Prostate gland (tissue), 2 donors: ENCODE data around the gene CACNA1B. TPM values are rescaled to one million over a fixed set of nuclear protein-coding genes. Genes with fewer than 3 reads are reported as not detected.
"Not testable (repeated sequence)": the region's sequence is repeated elsewhere in the genome, so short reads cannot be mapped to it uniquely, and the experiment has no call there.

Experiments
- DNase-seq: peaks from one replicate; pipeline ENCODE4 v3.0.0-alpha.2; 2019; ENCODE audit warnings: low spot score
- H3K27ac ChIP-seq, 2 donors: fragments of 200-600 bp; sonication (generic); 2 replicates each; pipeline ENCODE4 v1.5.1; 2017 to 2019
- H3K27me3 ChIP-seq: fragments of 200-600 bp; sonication (generic); replicated peaks from 2 replicates; pipeline ENCODE4 v1.5.1; 2019; ENCODE audit not compliant: insufficient read depth
- H3K36me3 ChIP-seq, 2 donors: fragments of 200-600 bp; sonication (generic); 1 replicate in 1 of 2; 2 replicates in 1 of 2; pipeline versions ENCODE4 v1.5.1 to v1.8.1; 2017 to 2019
- H3K4me1 ChIP-seq: fragments of 200-600 bp; sonication (generic); replicated peaks from 2 replicates; pipeline ENCODE4 v1.5.1; 2019
- H3K4me3 ChIP-seq, 2 donors: fragments of 200-600 bp; sonication (generic); 2 replicates each; pipeline ENCODE4 v1.5.1; 2017 to 2019
- H3K9me3 ChIP-seq: fragments of 200-600 bp; sonication (generic); 2 replicates; pipeline ENCODE4 v1.5.1; 2017
- CTCF ChIP-seq, 4 experiments: fragments of 200-600 bp in 2 of 4; fragments of 450-650 bp in 2 of 4; sonication (generic) in 2 of 4; IDR thresholded peaks; 1 replicate in 3 of 4; 2 replicates in 1 of 4; pipeline ENCODE4 v1.5.1; 2016 to 2019; ENCODE audit warnings: antibody characterized with exemption in 4 of 4, mild to moderate bottlenecking in 2 of 4, moderate library complexity in 2 of 4
- POLR2A ChIP-seq: fragments of 450-650 bp; IDR thresholded peaks from one replicate; pipeline ENCODE4 v1.6.1; 2016; ENCODE audit warnings: antibody characterized with exemption, mild to moderate bottlenecking
- POLR2AphosphoS5 ChIP-seq: sonication (generic); formaldehyde crosslinking; IDR thresholded peaks from one replicate; pipeline ENCODE4 v1.6.1; 2017; ENCODE audit warnings: antibody characterized with exemption
- WGBS: methylation state at CpG from one replicate; pipeline ENCODE4 v1.1.5; 2018; 5-methylcytosine and 5-hydroxymethylcytosine counted together
- intact Hi-C: fragments of 100-400 bp; cut with DNase I; formaldehyde crosslinking; loops from one replicate; pipeline ENCODE4 v1.14.2; 2022
- total RNA-seq, 2 donors: library from RNA; depleted of rRNA; stranded (reverse); fragments of >200 nt; gene quantifications; one replicate each; pipeline ENCODE4 v1.1.0, GENCODE V29; 2016

CACNA1B gene
- total RNA-seq, 2 donors from 2014 or later = 0.36 to 6.0 TPM

GRCh38 chr9:138122201-138122600 lies 244.6 kb downstream of the CACNA1B start:
- no peak for DNase-seq
- TF ChIP-seq POLR2A (no peak), CTCF (IDR thresholded peaks at IDR 0.05) (no peak), POLR2AphosphoS5 (no peak)
- Histone ChIP-seq H3K36me3 (no peaks in the 10 kb centered on the region), H3K4me1 (no peaks in the 10 kb centered on the region), H3K9me3 (no peaks in the 10 kb centered on the region), H3K4me3 (no peak overlapping the region), H3K27me3 (no peaks in the 10 kb centered on the region), H3K27ac (no peak overlapping the region)
- intact Hi-C loops = no loop called here
- 87% methylated on average over 17 of the region's 17 CpGs for WGBS

DNA sequence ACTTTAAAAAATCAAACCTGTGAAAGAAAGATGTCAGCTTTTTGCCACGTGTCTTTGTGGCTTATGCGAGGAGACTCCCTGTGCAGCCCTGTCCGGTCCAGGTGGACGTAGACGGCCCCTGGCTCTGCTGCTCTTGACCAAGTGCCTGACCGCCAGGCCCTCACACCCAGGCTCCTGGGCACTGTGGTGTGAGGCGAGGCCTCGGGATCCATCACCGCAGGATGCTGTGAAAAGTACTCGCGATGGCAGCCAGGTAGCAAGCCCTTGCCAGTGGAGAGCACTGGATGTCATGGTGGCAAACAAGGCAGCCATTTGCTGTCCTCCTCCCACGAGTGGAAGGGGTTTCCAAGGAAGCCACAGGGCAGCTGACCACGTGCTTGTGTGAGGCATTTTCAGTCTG lies 245.1 kb downstream of the CACNA1B start:
- Histone ChIP-seq H3K27ac (no peak overlapping the region), H3K36me3 (no peaks in the 10 kb centered on the region), H3K4me1 (no peaks in the 10 kb centered on the region), H3K27me3 (no peaks in the 10 kb centered on the region), H3K9me3 (no peaks in the 10 kb centered on the region), H3K4me3 (no peak overlapping the region)
- TF ChIP-seq POLR2AphosphoS5 (no peak), POLR2A (no peak), CTCF (IDR thresholded peaks at IDR 0.05) (no peak)
- no peak for DNase-seq
- 78% methylated on average over 13 of the region's 13 CpGs for WGBS
- intact Hi-C loops = no loop called here

GRCh38 chr9:138123086-138123485 lies 245.5 kb downstream of the CACNA1B start:
- H3K9me3 ChIP-seq = no peaks in the 10 kb centered on the region
- intact Hi-C loops = no loop called here
- H3K27ac ChIP-seq = no peak overlapping the region
- TF ChIP-seq CTCF (IDR thresholded peaks at IDR 0.05) (no peak), POLR2A (no peak), POLR2AphosphoS5 (no peak)
- WGBS = 85% methylated on average over 7 of the region's 7 CpGs
- H3K36me3 ChIP-seq = no peaks in the 10 kb centered on the region
- no peaks in the 10 kb centered on the region for H3K4me1 ChIP-seq
- H3K27me3 ChIP-seq = no peaks in the 10 kb centered on the region
- H3K4me3 ChIP-seq = no peak overlapping the region
- DNase-seq = no peak

- H3K4me1 ChIP-seq, intact Hi-C loops, H3K36me3 ChIP-seq, H3K9me3 ChIP-seq, H3K27ac ChIP-seq, H3K27me3 ChIP-seq, DNase-seq, H3K4me3 ChIP-seq: not testable (repeated sequence)
- 68% methylated on average over 8 of the region's 42 CpGs for WGBS
Observed at GRCh38 chr9:138126090-138126857, 248.7 kb downstream of the CACNA1B start.

DNA sequence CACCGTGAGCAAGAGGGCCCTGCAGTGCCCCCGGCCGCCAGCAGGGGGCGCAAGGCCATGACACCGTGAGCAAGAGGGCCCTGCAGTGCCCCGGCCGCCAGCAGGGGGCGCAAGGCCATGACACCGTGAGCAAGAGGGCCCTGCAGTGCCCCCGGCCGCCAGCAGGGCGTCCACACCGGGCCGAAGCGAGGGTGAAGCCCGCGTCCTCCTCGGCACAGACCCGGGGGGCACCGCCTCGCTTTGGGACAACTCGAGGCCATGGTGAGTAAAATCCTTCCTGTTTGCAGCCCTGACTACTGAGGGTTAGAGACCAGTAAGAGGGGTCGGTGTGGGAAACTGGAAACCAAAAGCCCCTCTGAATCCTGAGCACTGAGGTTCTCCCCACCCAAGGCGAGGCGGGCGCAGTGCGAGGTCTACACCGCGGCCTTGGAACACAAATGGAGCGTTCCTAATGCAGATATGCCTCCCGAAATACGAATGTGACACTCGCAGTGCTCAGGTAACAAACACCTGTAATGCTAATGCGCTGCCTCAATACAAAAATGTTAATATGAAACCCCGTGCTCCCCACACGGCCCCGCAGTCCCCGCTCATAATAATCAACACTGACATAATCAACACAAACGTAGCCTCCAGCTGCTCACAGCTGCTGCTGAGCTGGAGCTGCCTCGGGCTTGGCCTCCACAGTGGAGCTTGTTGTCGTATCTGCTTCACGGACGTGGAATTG lies 249.4 kb downstream of the CACNA1B start:
- H3K27me3 ChIP-seq, intact Hi-C loops, H3K36me3 ChIP-seq, H3K27ac ChIP-seq, DNase-seq, H3K4me1 ChIP-seq, H3K4me3 ChIP-seq, H3K9me3 ChIP-seq: not testable (repeated sequence)
- no CpG with 5 or more reads among the region's 43 CpGs for whole genome bisulfite sequencing

- intact Hi-C loops = not testable (repeated sequence)
- WGBS = 82% methylated on average over 8 of the region's 12 CpGs
Observed at GRCh38 chr9:138128027-138128426, 250.4 kb downstream of the CACNA1B start.

DNA sequence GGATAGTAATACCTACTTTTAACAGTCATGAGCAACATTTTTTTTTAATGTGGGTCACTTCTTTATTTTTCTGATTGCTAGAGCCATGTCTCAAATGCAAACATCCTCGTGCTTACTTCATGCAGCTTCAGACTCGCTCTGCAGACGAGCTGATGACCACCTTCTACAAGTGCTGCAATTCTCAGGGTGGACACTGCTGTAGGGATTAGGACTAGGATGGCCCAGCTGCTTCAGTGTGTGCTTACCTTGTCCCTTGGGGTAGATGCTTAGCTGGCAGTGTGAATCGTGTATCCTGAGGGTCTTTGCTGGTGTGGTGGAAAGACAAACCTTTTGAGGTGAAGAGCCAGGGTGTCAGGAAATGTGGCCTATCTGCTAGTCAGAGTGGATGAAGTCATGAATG lies 251.7 kb downstream of the CACNA1B start:
- H3K36me3 ChIP-seq, H3K9me3 ChIP-seq, H3K4me1 ChIP-seq, intact Hi-C loops, H3K27ac ChIP-seq, DNase-seq, H3K27me3 ChIP-seq, H3K4me3 ChIP-seq: not testable (repeated sequence)
- WGBS = 88% methylated on average over 4 of the region's 4 CpGs

More at GRCh38 chr9:138128027-138128426, 250.4 kb downstream of the CACNA1B start:
- H3K4me3 ChIP-seq, H3K36me3 ChIP-seq, H3K27ac ChIP-seq, DNase-seq, H3K27me3 ChIP-seq, H3K9me3 ChIP-seq, H3K4me1 ChIP-seq: not testable (repeated sequence)

- intact Hi-C loops = not testable (repeated sequence)
- 58% methylated on average over 15 of the region's 15 CpGs for WGBS
Observed at GRCh38 chr9:138132946-138133705, 255.5 kb downstream of the CACNA1B start.

GRCh38 chr9:138134581-138134980 lies 257.0 kb downstream of the CACNA1B start:
- H3K27me3 ChIP-seq, intact Hi-C loops, H3K4me3 ChIP-seq, H3K9me3 ChIP-seq, H3K27ac ChIP-seq, DNase-seq, H3K36me3 ChIP-seq, H3K4me1 ChIP-seq: not testable (repeated sequence)
- WGBS = 97% methylated on average over 3 of the region's 4 CpGs

More at GRCh38 chr9:138132946-138133705, 255.5 kb downstream of the CACNA1B start:
- not testable (repeated sequence) for H3K9me3 ChIP-seq, H3K27ac ChIP-seq, H3K27me3 ChIP-seq, H3K4me1 ChIP-seq, H3K4me3 ChIP-seq, H3K36me3 ChIP-seq, DNase-seq
